Right renal pelvis (tissue), 4 donors: ENCODE results near the gene TCOF1. TPM values are rescaled to one million over a fixed set of nuclear protein-coding genes. Genes with fewer than 3 reads are reported as not detected.

Source experiments
- DNase-seq, 4 donors: peaks; one replicate each; pipeline ENCODE4 v3.0.0-alpha.2; 2013; ENCODE audit warnings: low read depth in 4 of 4, low spot score in 3 of 4, missing footprints in 1 of 4
- polyA plus RNA-seq, 4 donors: library from polyadenylated mRNA; unstranded; fragments of 120-200 nt; gene quantifications; one replicate each; pipeline ENCODE4 v1.2.1, GENCODE V29; 2013; ENCODE audit not compliant: insufficient read length in 4 of 4

The TCOF1 gene
- polyA plus RNA-seq, 4 donors = 27.7 to 32.8 (median 30.2) TPM

- no peak for DNase-seq
These were observed 32.2 kb downstream of the TCOF1 start for GRCh38 chr5:150389531-150390266.

DNA sequence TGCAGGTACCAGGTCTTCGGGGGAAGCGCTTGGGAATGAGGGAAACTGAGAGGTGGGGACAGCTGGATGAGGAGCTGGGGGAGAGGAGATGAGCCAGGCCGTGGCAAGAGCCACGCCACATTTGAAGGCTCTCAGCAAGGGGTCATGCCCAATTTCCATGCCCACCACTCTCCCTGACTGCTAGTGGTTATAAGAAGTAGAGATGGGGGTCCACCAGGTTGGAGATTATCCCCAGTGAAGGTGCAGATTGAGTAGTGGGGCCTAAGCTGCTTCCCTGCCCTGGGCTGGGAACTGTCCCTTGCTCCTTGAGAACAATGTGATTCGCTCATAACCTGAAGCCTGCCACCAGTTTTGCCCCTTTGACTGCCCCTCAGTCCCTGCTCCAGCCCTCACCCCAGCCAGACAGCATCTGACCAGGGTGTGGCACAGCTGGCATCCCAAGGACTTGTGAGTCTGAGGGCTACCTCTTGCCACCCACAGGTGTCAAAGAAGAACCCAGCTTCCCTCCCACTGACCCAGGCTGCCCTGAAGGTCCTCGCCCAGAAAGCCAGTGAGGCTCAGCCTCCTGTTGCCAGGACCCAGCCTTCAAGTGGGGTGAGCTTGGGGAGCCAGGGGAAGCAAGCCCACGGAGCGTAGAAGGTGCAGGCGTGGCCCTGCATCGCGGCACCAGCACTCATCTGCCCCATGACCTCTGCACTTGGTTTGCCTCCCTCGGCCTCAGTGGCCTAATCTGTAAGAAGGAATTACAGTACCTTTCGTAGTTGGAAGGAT, 33.8 kb downstream of the TCOF1 start:
- no peak for DNase-seq

GRCh38 chr5:150391986-150392385, 34.5 kb downstream of the TCOF1 start:
- no peak for DNase-seq

- DNase-seq = no peak
These were observed 35.2 kb downstream of the TCOF1 start for GRCh38 chr5:150392680-150393079.

- DNase-seq = no peak
These were observed 35.7 kb downstream of the TCOF1 start for GRCh38 chr5:150393096-150393645.

DNA sequence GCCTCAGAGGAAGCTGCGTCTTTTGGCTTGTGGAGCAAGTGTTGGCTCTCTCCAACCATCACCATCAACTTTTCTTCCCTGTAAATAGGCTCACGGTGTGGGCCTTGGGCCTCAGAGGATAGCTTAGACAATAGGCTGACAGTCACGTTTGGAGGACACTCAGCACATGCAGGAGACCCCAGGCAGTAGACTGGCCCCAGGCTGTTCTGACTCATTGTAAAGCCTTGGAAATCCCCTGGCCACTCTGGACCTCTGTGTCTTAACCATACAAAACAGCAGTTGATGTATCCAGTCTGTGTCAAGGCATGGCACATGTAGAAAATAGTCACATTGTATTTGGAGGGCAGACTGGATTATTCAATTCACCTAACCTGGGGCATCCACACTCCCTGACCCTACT, 36.6 kb downstream of the TCOF1 start:
- no peak for DNase-seq

GRCh38 chr5:150394912-150395687, 37.6 kb downstream of the TCOF1 start:
- no peak for DNase-seq

- no peak for DNase-seq
These were observed 38.1 kb downstream of the TCOF1 start for GRCh38 chr5:150395688-150395975.

DNA sequence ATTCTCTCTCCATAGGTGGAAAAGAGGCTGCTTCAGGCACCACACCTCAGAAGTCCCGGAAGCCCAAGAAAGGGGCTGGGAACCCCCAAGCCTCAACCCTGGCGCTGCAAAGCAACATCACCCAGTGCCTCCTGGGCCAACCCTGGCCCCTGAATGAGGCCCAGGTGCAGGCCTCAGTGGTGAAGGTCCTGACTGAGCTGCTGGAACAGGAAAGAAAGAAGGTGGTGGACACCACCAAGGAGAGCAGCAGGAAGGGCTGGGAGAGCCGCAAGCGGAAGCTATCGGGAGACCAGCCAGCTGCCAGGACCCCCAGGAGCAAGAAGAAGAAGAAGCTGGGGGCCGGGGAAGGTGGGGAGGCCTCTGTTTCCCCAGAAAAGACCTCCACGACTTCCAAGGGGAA, 38.8 kb downstream of the TCOF1 start:
- DNase-seq = no peak

DNA sequence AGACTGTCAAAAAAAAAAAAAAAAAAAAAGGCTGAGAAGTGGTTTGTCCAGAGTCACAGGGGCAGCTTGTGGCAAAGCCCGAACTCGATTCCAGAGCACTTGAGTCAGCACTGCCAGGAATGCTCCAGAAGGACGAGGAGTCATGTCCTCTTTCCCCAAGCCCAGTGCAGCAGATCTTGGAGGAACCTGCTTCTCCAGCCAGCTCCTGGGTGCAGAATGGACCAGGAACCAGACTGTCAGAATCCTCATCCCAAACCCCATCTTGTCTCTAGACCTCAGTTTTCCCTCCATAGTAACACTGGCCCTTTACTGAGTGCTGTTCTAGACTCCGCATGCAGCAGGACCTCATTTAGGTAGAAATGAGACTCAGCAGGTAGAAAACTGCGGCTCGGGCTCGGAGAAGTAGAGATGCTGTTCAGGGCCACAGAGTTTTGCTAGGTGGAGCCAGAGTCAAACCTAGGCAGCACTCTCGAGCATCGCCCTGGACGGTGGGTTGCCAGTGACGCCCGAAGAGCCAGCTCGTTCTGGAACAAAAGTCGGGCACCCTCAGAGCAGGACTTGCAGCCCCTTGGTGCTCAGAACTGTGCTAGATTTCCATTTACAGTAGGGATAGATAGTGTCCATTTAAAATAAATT, 39.8 kb downstream of the TCOF1 start:
- no peak for DNase-seq

DNA sequence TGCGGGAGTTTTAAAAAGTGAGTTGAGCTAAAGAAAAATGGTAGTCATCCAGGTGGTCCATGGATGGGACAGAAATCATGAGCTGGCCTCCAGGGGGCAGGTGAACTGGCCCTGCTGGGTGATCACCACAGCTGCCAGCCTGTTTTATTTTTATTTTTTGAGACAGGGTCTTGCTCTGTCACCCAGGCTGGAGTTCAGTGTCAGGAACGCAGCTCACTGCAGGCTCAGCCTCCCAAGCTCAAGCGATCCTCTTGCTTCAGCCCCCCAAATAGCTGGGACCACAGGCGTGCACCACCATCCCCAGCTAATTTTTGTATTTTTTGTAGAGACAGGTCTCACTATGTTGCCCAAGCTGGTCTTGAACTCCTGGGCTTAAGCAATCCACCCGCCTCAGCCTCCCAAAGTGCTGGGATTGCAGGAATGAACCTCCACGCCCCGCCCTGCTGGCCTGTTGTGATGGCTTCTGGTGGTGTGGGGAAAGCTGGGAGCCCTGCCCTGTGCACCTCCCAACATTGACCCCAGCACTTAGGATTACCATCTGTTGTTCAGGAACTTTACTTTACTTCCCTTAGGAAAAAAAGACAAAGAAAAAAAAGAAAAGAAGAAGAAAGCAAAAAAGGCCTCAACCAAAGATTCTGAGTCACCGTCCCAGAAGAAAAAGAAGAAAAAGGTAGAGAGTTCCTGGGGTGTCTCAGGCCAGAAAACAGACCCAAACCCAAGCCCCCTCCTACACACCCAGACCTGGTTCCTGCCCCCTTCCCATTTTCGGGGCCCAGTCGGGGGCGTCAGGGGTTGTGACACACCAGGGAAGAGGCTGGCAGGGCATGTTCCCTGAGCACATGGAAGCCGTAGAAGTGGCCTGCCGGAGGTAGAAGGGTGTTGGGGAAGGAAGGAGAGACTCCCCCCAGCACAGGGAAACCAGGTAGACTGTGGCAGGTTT, 40.6 kb downstream of the TCOF1 start:
- DNase-seq = no peak

DNA sequence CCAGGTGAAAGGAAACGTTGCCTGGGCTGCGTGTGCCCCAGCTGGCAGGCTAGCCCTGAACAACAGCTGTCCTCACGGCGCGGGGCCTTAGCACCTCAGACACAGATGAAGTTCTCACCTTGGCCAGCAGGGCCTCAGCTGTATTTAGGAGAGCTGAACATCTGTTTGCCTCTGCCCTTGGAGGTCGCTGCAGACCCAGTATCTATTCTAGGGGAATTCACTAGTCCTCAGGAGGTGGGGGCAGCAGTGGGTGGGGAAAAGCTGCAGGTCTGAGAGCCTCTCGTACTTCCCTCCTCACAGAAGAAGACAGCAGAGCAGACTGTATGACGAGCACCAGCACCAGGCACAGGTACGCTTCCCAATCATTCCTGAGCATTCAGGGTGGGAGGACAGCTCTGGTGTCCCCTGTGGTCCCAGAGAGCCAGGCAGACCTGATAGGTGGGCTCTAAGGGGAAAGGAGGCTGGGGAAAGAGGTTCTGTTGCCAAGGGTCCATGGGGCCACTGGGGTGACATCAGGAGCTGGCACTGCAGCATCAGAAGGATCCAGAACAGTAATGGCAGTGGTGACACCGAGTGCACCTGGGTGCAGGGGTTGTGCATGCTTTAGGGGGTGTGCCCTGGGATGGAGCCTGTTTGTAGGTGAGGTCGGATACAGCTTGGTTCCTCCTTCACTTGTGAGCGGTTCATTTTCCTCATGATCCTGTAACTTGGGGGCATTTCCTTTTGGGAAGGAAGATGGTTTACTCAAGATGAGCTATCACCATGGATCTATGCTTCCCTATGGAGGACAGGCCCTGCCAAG, 41.4 kb downstream of the TCOF1 start:
- no peak for DNase-seq

DNA sequence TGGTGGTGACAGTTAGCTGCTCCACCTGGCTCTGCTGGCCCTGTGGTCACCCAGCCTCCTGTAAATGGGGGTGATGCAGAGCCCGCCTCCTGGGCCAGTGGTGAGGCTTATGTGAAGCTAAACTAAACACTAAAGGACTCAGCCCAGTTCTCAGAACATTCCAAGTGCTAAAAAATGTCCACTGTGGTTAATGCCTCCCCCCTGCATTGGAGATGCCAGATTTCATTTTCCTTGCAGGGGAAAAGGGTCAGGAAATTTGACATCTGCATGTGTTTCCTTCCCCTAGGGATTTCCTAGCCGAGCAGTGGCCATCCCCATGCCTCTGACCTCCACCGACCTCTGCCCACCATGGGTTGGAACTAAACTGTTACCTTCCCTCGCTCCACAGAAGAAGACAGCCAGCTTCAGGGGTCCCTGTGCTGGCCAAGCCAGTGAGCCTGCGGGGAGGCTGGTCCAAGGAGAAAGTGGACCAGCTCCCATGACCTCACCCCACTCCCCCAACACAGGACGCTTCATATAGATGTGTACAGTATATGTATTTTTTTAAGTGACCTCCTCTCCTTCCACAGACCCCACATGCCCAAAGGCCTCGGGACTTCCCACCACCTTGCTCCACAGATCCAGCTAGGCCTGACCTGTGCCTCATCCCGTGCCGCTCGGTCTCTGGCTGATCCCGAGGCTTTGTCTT, 42.2 kb downstream of the TCOF1 start:
- no peak for DNase-seq

GRCh38 chr5:150400316-150401075, 43.0 kb downstream of the TCOF1 start:
- DNase-seq = no peak

GRCh38 chr5:150401076-150401375, 43.5 kb downstream of the TCOF1 start:
- no peak for DNase-seq

- no peak for DNase-seq
These were observed 44.1 kb downstream of the TCOF1 start for GRCh38 chr5:150401376-150402228.

DNA sequence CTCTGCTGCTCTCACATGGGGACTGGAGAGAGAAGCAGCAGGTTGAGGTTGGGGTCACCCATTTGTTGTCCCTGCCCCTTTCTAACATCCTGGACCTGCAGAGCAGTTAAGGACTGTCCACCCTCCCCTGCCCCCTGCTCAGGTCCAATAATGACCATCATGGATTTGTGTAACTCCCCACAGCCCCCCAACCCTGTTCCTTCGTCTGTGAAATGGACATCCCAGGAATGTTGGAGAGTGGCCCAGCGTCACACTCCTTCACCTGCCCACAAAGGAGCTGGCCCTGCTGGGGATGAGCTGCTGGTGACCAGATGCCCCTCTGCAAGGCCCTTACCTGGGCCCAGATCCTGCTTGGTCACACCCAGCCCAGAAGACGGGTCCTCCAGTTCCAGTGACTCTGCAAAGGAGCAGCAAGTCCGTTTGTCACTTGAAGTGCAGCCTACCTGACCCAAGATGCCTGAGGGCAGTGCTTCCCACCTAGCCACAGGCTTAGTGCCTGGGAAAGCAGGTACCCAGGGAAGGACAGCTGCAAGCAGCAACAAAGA, 44.8 kb downstream of the TCOF1 start:
- DNase-seq = no peak
